Endodermal cell (in vitro differentiated cells): ENCODE data around the gene NISCH. TPM values are rescaled to one million over a fixed set of nuclear protein-coding genes. Genes with fewer than 3 reads are reported as not detected.

ENCODE experiments used
- DNase-seq: peaks from one replicate; pipeline ENCODE4 v3.0.0-alpha.2; 2017
- H3K27ac ChIP-seq: 2 replicates; pipeline ENCODE4 v1.5.1; 2013; ENCODE audit warnings: mild to moderate bottlenecking, low read depth, low read length, moderate library complexity
- H3K27me3 ChIP-seq: 2 replicates; pipeline ENCODE4 v1.6.1; 2013; ENCODE audit warnings: mild to moderate bottlenecking, low read length, moderate library complexity; ENCODE audit not compliant: insufficient read depth, control insufficient read depth, poor library complexity, severe bottlenecking
- H3K36me3 ChIP-seq: 2 replicates; pipeline ENCODE4 v1.7.0; 2013; ENCODE audit warnings: mild to moderate bottlenecking, low read length, moderate library complexity; ENCODE audit not compliant: control insufficient read depth, insufficient read depth
- H3K4me1 ChIP-seq: one replicate; pipeline ENCODE4 v1.7.0; 2013; ENCODE audit warnings: low read length; ENCODE audit not compliant: control insufficient read depth, insufficient read depth
- H3K4me3 ChIP-seq: 2 replicates; pipeline ENCODE4 v1.5.1; 2013; ENCODE audit warnings: mild to moderate bottlenecking, low read length, moderate library complexity
- H3K9ac ChIP-seq: 2 replicates; pipeline ENCODE4 v1.6.1; 2013; ENCODE audit warnings: mild to moderate bottlenecking, low read length, moderate library complexity; ENCODE audit not compliant: poor library complexity, severe bottlenecking; ENCODE audit errors: extremely low read depth
- H3K9me3 ChIP-seq: 2 replicates; pipeline ENCODE4 v1.6.1; 2013; ENCODE audit warnings: mild to moderate bottlenecking, low read length, moderate library complexity; ENCODE audit not compliant: control insufficient read depth
- H3K27ac Mint-ChIP-seq: 2 replicates; pipeline ENCODE4 v1.8.0; 2020; ENCODE audit warnings: mixed read lengths
- H3K27me3 Mint-ChIP-seq: 2 replicates; pipeline ENCODE4 v1.8.0; 2021; ENCODE audit warnings: mild to moderate bottlenecking, mixed read lengths; ENCODE audit not compliant: insufficient read depth
- H3K36me3 Mint-ChIP-seq: 2 replicates; pipeline ENCODE4 v1.8.0; 2020; ENCODE audit warnings: low read depth, mixed read lengths
- H3K4me1 Mint-ChIP-seq: 2 replicates; pipeline ENCODE4 v1.8.0; 2020; ENCODE audit warnings: mixed read lengths
- H3K4me3 Mint-ChIP-seq: 2 replicates; pipeline ENCODE4 v1.8.0; 2020; ENCODE audit warnings: mild to moderate bottlenecking, moderate library complexity, mixed read lengths
- H3K9me3 Mint-ChIP-seq: 2 replicates; pipeline ENCODE4 v1.8.0; 2020; ENCODE audit warnings: mild to moderate bottlenecking, mixed read lengths
- CTCF ChIP-seq: fragments of 200-600 bp; sonication (generic); conservative IDR thresholded peaks from 2 replicates; pipeline ENCODE4 v1.5.0; 2021; ENCODE audit warnings: antibody characterized with exemption, mild to moderate bottlenecking
- WGBS, 2 experiments: methylation state at CpG; one replicate each; pipeline versions ENCODE4 v1.1.5 to v1.1.7; 2013; ENCODE audit warnings: missing lambda C conversion rate in 2 of 2, mixed read lengths in 1 of 2; ENCODE audit not compliant: insufficient coverage in 1 of 2, insufficient read length in 1 of 2; 5-methylcytosine and 5-hydroxymethylcytosine counted together
- total RNA-seq, 2 donors: library from RNA; stranded (reverse); fragmentation: NEBNext Ultra II Directional in 1 of 2; extraction: Animal tissue kit (Norgen Biotek cat#: 25700) in 1 of 2; gene quantifications; 2 replicates in 1 of 2; 3 replicates in 1 of 2; pipeline ENCODE4 v1.2.1, GENCODE V29; 2021

NISCH gene
- total RNA-seq, 2 donors from 2014 or later: 151 to 156 TPM

- Mint-ChIP-seq H3K9me3 (no peaks in the 10 kb centered on the region), H3K4me1 (no peaks in the 10 kb centered on the region), H3K4me3 (no peak overlapping the region), H3K27me3 (peaks cover 8% of the 10 kb centered on the region), H3K36me3 (no peaks in the 10 kb centered on the region), H3K27ac (no peak overlapping the region)
- 92% methylated on average over 12 to 19 of the region's 19 CpGs for WGBS, 2 experiments
- Histone ChIP-seq H3K9ac (no peak overlapping the region), H3K27me3 (no peaks in the 10 kb centered on the region), H3K9me3 (no peaks in the 10 kb centered on the region), H3K36me3 (no peaks in the 10 kb centered on the region), H3K4me3 (no peak overlapping the region), H3K27ac (no peak overlapping the region), H3K4me1 (no peaks in the 10 kb centered on the region)
- TF ChIP-seq CTCF: no peak
- DNase-seq: no peak
Observed at GRCh38 chr3:52516509-52517195, 61.2 kb downstream of the NISCH start.

GRCh38 chr3:52517796-52518722 is 62.7 kb downstream of the NISCH start:
- H3K27ac ChIP-seq: no peak overlapping the region
- no peak overlapping the region for H3K9ac ChIP-seq
- H3K27ac Mint-ChIP-seq: no peak overlapping the region
- no peak for TF ChIP-seq CTCF
- H3K27me3 ChIP-seq: no peaks in the 10 kb centered on the region
- H3K4me3 ChIP-seq: no peak overlapping the region
- H3K4me1 Mint-ChIP-seq: no peaks in the 10 kb centered on the region
- no peaks in the 10 kb centered on the region for H3K36me3 Mint-ChIP-seq
- WGBS, 2 experiments: 89 to 92% methylated on average over 12 to 25 of the region's 25 CpGs
- no peaks in the 10 kb centered on the region for H3K36me3 ChIP-seq
- H3K27me3 Mint-ChIP-seq: peaks cover 8% of the 10 kb centered on the region
- DNase-seq: no peak
- H3K4me1 ChIP-seq: no peaks in the 10 kb centered on the region
- H3K9me3 ChIP-seq: no peaks in the 10 kb centered on the region
- H3K4me3 Mint-ChIP-seq: peak overlapping the region; percentile 33
- no peaks in the 10 kb centered on the region for H3K9me3 Mint-ChIP-seq

GRCh38 chr3:52518723-52519444 is 63.5 kb downstream of the NISCH start:
- H3K27me3 Mint-ChIP-seq: peaks cover 8% of the 10 kb centered on the region
- H3K9ac ChIP-seq: no peak overlapping the region
- no peaks in the 10 kb centered on the region for H3K9me3 ChIP-seq
- no peaks in the 10 kb centered on the region for H3K27me3 ChIP-seq
- peaks cover 2% of the 10 kb centered on the region for H3K36me3 Mint-ChIP-seq
- no peaks in the 10 kb centered on the region for H3K36me3 ChIP-seq
- DNase-seq: peak; percentile 90
- no peak overlapping the region for H3K4me3 ChIP-seq
- no peak for TF ChIP-seq CTCF
- H3K4me1 Mint-ChIP-seq: no peaks in the 10 kb centered on the region
- no peaks in the 10 kb centered on the region for H3K9me3 Mint-ChIP-seq
- 64 to 74% methylated on average over 28 to 50 of the region's 50 CpGs for WGBS, 2 experiments
- H3K4me1 ChIP-seq: no peaks in the 10 kb centered on the region
- no peak overlapping the region for H3K27ac ChIP-seq
- no peak overlapping the region for H3K27ac Mint-ChIP-seq
- peak overlapping the region; percentile 46 for H3K4me3 Mint-ChIP-seq
